Measurements from ENCODE around the gene LMF2.
A peak's percentile ranks its signal among the peaks of the same experiment; 100 is the strongest.

Gene LMF2

DNA sequence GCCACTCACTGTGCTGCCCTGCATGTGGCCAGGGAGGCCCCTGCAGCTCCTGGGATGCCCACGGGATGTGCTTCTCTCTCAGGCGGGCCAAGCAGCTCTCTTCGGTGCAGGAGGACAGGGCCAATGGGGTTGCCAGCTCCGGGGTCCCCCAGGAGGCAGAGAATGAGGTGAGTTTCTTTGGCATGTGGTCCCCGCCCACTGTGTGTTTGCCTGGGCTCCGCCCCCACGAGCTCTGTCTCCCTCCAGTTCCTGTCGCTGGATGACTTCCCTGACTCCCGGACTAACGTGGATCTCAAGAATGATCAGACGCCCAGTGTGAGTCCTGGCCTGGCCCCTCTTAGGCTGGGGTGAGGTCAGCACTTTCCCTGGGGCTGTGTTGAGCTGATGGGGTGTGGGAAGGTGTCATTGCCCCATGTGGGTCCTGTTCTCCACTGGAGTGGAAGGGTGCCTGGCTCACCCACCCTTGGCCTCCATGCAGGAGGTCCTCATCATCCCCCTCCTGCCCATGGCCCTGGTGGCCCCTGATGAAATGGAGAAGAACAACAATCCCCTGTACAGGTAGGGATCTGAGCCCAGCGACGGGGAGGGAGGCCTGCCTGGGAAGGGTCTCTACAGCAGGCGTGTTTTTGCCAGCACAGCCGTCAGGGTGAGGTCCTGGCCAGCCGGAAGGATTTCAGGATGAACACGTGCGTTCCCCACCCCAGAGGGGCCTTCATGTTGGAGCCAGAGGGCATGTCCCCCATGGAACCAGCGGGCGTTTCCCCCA lies 10.2 kb upstream of the LMF2 start:
- ChIA-PET CTCF (interaction anchor here (0.8 to 4.4 kb wide), 4 partner anchors 8 to 46 kb away, joined by 3 to 24 read pairs (median 4); partner anchors contain the start of genes LMF2, SCO2 and SYCE3), POLR2A (interaction anchor here (0.8 to 1.4 kb wide), 2 partner anchors 8 to 10 kb away, joined by 3 to 4 read pairs; partner anchors contain the start of genes LMF2, NCAPH2 and SCO2)
- DNase-seq (ENCODE audit: extremely low spot score) = no peak
- TF ChIP-seq, protein P1, sequence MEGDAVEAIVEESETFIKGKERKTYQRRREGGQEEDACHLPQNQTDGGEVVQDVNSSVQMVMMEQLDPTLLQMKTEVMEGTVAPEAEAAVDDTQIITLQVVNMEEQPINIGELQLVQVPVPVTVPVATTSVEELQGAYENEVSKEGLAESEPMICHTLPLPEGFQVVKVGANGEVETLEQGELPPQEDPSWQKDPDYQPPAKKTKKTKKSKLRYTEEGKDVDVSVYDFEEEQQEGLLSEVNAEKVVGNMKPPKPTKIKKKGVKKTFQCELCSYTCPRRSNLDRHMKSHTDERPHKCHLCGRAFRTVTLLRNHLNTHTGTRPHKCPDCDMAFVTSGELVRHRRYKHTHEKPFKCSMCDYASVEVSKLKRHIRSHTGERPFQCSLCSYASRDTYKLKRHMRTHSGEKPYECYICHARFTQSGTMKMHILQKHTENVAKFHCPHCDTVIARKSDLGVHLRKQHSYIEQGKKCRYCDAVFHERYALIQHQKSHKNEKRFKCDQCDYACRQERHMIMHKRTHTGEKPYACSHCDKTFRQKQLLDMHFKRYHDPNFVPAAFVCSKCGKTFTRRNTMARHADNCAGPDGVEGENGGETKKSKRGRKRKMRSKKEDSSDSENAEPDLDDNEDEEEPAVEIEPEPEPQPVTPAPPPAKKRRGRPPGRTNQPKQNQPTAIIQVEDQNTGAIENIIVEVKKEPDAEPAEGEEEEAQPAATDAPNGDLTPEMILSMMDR (IDR thresholded peaks at IDR 0.05; ENCODE audit: control extremely low read depth, extremely low read depth, low read depth, missing control alignments) = no peak

DNA sequence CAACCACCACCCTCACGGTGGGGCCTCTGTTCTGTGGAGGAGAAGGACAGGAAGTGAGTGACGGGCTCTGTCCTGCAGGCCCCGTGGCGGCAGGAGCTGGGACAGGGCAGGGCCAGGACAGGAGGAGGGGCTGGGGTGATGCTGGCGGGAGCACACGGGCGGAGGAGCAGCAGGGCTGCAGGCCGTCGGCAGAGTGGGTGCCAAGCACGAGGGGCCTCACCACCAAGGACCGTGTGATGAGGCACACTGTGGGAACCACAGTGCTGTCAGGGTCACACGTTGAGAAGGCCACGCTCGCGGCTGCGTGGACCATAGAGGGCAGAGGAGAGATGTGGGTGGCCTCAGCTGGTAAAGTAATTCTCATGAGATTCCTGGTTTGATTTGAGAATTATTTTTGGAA lies 9.4 kb upstream of the LMF2 start:
- no peak for DNase-seq (ENCODE audit: extremely low spot score)
- POLR2A ChIA-PET = interaction anchor here (0.8 to 1.4 kb wide), 2 partner anchors 9 kb away, joined by 3 to 4 read pairs; partner anchors contain the start of genes LMF2, NCAPH2 and SCO2
- TF ChIP-seq, protein P1 (IDR thresholded peaks at IDR 0.05; ENCODE audit: control extremely low read depth, extremely low read depth, low read depth, missing control alignments) = no peak
- CTCF ChIA-PET = interaction anchor here (0.8 to 4.4 kb wide), 2 partner anchors 8 to 9 kb away, joined by 3 to 24 read pairs; partner anchors contain the start of genes LMF2 and SCO2

DNA sequence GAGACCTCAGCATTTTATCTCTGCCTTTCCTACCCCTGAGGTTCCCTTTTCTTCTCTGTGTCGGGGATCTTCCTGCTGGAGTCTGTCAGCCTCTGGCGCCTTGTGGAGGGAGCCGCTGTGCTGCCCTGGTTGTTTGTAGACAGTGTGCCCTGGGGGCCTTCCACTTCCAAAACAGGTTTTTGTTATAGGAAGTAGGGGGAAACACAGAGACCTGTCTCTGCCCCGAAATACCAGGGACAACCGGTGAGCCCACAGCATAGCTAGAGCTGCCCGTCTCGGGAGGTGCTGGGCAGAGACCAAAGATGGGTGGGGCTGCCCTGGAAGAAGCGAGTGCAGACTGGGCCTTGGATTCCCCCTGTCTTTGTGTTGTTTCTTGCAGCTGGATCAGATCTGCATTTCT lies 8.6 kb upstream of the LMF2 start:
- CTCF ChIA-PET = interaction anchor here (4.4 kb wide), 1 partner anchor 9 kb away, joined by 24 read pairs; the partner anchor contains the start of gene SCO2
- TF ChIP-seq, protein P1 (IDR thresholded peaks at IDR 0.05; ENCODE audit: control extremely low read depth, extremely low read depth, low read depth, missing control alignments) = no peak
- POLR2A ChIA-PET = no interaction called here

DNA sequence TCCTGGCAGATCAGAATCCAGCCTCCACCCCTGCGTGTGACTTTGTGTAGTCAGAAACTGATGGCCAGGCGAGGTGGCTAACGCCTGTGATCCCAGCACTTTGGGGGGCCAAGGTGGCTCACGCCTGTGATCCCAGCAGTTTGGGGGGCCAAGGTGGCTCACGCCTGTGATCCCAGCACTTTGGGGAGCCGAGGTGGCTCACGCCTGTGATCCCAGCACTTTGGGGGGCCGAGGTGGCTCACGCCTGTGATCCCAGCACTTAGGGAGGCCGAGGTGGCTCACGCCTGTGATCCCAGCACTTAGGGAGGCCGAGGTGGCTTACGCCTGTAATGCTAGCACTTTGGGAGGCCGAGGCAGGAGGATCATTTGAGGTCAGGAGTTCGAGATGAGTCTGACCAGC lies 5.7 kb upstream of the LMF2 start:
- ChIA-PET CTCF (interaction anchor here (4.4 kb wide), 1 partner anchor 12 kb away, joined by 24 read pairs; the partner anchor contains the start of gene SCO2), POLR2A (no interaction called here)
- TF ChIP-seq, protein P1 (IDR thresholded peaks at IDR 0.05; ENCODE audit: control extremely low read depth, extremely low read depth, low read depth, missing control alignments) = no peak
- DNase-seq (ENCODE audit: extremely low spot score) = no peak

More for the DNA sequence above, 8.6 kb upstream of the LMF2 start:
- no peak for DNase-seq (ENCODE audit: extremely low spot score)

DNA sequence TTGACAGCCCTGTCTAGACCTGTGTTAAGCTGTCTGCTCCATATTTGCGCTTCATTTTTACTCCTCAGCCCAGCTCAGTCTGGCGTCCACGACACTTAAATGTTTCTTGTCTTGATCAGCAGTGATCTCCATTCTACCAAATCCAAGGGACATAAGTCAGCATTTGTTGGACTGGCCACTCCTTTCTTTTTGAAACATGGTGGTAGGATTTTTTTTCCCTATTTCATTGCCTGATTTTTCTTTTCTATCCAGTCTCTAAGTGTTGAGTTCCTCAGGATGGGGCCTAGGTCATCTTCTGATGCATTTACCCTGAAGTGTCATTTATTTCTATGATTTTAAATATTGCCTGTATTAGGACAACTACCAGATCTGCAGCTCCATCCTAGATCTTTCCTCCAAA lies 1.4 kb upstream of the LMF2 start:
- ChIA-PET CTCF (interaction anchor here (1.0 to 6.4 kb wide), 8 partner anchors 9 to 256 kb away, joined by 3 to 56 read pairs (median 4); partner anchors contain the start of gene SCO2), POLR2A (interaction anchor here (0.9 to 2.0 kb wide), 2 partner anchors 10 to 15 kb away, joined by 4 to 33 read pairs; partner anchors contain the start of gene SCO2)
- DNase-seq (ENCODE audit: extremely low spot score) = no peak
- TF ChIP-seq, protein P1 (IDR thresholded peaks at IDR 0.05; ENCODE audit: control extremely low read depth, extremely low read depth, low read depth, missing control alignments) = no peak

DNA sequence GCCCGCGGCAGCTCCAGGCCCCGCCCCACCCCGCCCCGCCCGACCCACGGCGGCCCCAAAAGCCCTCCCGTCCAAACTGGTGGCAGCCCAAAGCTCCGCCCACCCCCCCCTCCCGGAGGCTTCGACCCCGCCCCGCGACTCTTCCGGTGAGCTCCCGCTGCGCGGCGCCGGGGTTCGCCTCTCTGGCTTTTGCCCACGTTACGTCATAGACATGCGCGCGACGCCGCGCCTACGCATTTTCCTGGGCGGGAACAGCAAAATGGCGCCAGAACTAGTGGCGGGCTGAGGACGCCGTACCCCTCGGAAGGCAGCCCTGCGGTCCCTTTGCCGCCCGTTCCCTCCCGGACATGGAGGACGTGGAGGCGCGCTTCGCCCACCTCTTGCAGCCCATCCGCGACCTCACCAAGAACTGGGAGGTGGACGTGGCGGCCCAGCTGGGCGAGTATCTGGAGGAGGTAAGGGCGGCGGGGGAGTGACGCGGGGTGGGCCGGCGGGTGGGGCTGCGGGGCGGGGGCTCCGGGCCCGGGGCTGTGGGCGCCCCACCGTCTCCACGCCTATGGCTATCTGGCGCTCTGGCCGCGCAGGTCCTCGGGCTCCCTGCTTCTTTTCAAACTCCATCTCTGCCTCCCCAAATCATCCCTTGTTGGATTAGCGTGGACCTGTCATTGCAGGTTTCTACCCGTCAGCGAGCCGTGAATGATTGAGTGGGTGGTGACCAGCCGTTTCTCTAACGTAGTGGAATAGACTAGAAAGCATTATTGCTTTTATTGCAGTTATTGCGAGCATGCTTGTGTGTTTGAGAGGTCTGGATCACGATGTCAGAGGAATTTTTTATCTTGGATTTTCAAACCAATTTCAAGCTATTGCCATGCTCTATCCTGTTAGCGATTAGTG lies 736 bp upstream of the LMF2 start, which contains the start of gene NCAPH2:
NCAPH2 (plus strand) TSS at position 234 of the 894 bp plus-strand sequence; CDS start at position 348, 114 bp downstream.
- TF ChIP-seq, protein P1 (IDR thresholded peaks at IDR 0.05; ENCODE audit: control extremely low read depth, extremely low read depth, low read depth, missing control alignments) = no peak
- ChIA-PET CTCF (interaction anchor here (0.6 to 6.4 kb wide), 13 partner anchors 9 to 255 kb away, joined by 3 to 56 read pairs (median 4); partner anchors contain the start of genes SCO2 and SYCE3), POLR2A (interaction anchor here (0.6 to 2.0 kb wide), 11 partner anchors 9 to 546 kb away, joined by 3 to 33 read pairs (median 4); partner anchors contain the start of genes SCO2 and SYCE3)
- peak; percentile 100 for DNase-seq (ENCODE audit: extremely low spot score)
